ENCODE data around the gene SPATA18.
"Not testable (repeated sequence)": the region's sequence is repeated elsewhere in the genome, so short reads cannot be mapped to it uniquely, and the experiment has no call there.

The SPATA18 gene

DNA sequence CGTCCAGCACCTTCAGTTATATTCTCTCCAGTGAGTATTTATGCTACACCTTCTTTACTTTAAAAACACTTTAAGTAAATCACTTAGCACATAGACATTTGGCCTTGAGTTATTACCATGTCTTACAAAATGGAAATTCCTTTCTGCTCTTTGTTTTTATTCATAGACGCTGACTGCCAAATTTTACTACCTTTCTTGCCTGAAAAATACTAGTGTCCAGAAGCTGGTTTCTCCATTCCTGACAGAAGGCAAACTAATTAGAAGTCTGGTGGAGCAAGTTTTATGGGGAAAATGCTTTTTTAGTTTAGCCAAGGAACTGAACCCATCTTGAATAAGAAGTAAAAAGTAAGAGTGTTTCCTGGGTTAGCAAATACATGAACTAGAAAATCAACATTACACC is 65.5 kb downstream of the SPATA18 start:
- Histone ChIP-seq H3K9me3 (ENCODE audit: severe bottlenecking) (no peaks in the 10 kb centered on the region), H3K27me3 (ENCODE audit: insufficient read depth, low read depth, severe bottlenecking) (peaks cover 37% of the 10 kb centered on the region), H3K36me3 (no peaks in the 10 kb centered on the region), H3K27ac (no peak overlapping the region), H3K4me3 (ENCODE audit: low read depth, low read length) (no peak overlapping the region)
- DNase-seq = no peak
- TF ChIP-seq, protein P1, sequence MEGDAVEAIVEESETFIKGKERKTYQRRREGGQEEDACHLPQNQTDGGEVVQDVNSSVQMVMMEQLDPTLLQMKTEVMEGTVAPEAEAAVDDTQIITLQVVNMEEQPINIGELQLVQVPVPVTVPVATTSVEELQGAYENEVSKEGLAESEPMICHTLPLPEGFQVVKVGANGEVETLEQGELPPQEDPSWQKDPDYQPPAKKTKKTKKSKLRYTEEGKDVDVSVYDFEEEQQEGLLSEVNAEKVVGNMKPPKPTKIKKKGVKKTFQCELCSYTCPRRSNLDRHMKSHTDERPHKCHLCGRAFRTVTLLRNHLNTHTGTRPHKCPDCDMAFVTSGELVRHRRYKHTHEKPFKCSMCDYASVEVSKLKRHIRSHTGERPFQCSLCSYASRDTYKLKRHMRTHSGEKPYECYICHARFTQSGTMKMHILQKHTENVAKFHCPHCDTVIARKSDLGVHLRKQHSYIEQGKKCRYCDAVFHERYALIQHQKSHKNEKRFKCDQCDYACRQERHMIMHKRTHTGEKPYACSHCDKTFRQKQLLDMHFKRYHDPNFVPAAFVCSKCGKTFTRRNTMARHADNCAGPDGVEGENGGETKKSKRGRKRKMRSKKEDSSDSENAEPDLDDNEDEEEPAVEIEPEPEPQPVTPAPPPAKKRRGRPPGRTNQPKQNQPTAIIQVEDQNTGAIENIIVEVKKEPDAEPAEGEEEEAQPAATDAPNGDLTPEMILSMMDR (IDR thresholded peaks at IDR 0.05; ENCODE audit: low read depth, low read length) = no peak

DNA sequence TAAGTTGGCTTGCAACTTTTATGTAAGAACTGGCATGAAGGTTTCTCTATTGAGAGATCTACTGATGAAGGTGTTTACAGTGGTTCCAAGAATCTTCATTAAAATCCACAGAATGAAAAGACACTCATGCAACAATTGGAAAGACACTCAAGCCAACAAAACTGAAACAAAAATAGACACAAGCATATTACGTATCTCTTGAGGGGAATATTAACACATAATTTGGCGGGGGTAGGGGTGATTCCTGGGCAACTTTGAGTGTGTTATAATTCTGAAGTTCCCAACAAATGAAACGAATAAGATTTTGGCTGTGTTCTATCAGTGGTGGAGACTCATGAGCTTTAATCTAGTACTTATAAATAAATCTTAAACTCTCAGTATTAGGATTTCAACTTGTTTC is 75.1 kb downstream of the SPATA18 start:
- Histone ChIP-seq H3K36me3 (no peaks in the 10 kb centered on the region), H3K4me3 (ENCODE audit: low read depth, low read length) (no peak overlapping the region), H3K27ac (no peak overlapping the region), H3K27me3 (ENCODE audit: insufficient read depth, low read depth, severe bottlenecking) (peaks cover 46% of the 10 kb centered on the region), H3K9me3 (ENCODE audit: severe bottlenecking) (peaks cover 5% of the 10 kb centered on the region)
- TF ChIP-seq, protein P1 (IDR thresholded peaks at IDR 0.05; ENCODE audit: low read depth, low read length) = no peak
- DNase-seq = no peak

DNA sequence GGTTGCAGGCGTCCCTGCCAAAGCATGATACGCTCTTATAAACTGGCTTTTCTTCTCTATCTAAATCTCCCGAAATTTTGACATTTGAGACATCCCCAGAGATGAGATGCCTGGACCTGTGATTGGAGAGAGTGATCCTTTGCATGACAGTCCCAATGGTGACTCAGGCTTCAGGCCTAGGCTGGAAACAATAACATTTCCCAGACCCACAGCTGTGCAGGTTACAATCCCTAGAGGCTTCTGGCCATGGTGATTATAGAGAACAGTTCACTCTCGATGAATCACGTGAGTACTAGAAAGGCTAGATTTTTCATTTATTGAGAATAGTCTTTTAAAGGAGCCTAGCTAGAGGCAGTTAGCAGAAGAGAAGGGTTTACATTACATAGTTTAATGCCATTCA is 75.9 kb downstream of the SPATA18 start:
- Histone ChIP-seq H3K27ac (no peak overlapping the region), H3K36me3 (no peaks in the 10 kb centered on the region), H3K27me3 (ENCODE audit: insufficient read depth, low read depth, severe bottlenecking) (peaks cover 52% of the 10 kb centered on the region), H3K9me3 (ENCODE audit: severe bottlenecking) (peaks cover 5% of the 10 kb centered on the region), H3K4me3 (ENCODE audit: low read depth, low read length) (no peak overlapping the region)
- TF ChIP-seq, protein P1 (IDR thresholded peaks at IDR 0.05; ENCODE audit: low read depth, low read length) = no peak
- DNase-seq = no peak

DNA sequence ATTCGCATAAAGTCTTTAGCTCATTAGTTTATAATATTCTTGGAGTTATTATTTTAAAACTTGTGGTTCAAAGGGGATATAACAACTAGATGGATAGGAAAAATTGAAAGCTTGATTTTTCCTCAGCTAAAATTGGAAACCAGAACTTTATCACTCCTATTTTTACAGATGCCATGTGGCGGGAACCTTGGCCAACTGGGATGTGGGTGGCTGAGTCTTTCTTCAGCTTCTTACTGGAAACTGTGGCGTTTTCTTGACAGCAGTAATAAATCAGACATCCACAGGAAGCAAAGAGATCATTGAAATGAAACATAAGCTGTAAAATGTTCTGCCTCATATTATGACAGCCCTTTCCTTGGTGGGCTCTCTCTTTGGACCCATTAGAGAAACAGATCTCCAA is 84.1 kb downstream of the SPATA18 start:
- no peak for DNase-seq
- TF ChIP-seq, protein P1 (IDR thresholded peaks at IDR 0.05; ENCODE audit: low read depth, low read length) = no peak
- H3K27me3 ChIP-seq (ENCODE audit: insufficient read depth, low read depth, severe bottlenecking) = peaks cover 56% of the 10 kb centered on the region
- H3K4me3 ChIP-seq (ENCODE audit: low read depth, low read length) = no peak overlapping the region
- no peaks in the 10 kb centered on the region for H3K36me3 ChIP-seq
- H3K9me3 ChIP-seq (ENCODE audit: severe bottlenecking) = no peaks in the 10 kb centered on the region
- H3K27ac ChIP-seq = no peak overlapping the region

DNA sequence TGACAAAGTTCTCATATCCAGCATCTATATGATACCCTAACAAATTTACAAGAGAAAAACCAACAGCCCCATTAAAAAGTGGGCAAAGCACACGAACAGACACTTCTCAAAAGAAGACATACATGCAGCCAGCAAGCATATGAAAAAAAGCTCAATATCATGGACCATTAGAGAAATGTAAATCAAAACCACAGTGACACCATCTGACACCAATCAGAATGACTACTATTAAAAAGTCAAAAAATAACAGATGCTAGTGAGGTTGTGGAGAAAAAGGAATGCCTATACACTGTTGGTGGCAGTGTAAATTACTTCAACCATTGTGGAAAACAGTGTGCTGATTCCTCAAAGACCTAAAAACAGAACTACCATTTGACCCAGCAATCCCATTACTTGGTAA is 86.0 kb downstream of the SPATA18 start:
- not testable (repeated sequence) for H3K27ac ChIP-seq; H3K36me3 ChIP-seq; H3K4me3 ChIP-seq (ENCODE audit: low read depth, low read length); DNase-seq; H3K9me3 ChIP-seq (ENCODE audit: severe bottlenecking)
- peaks cover 52% of the 10 kb centered on the region for H3K27me3 ChIP-seq (ENCODE audit: insufficient read depth, low read depth, severe bottlenecking)

DNA sequence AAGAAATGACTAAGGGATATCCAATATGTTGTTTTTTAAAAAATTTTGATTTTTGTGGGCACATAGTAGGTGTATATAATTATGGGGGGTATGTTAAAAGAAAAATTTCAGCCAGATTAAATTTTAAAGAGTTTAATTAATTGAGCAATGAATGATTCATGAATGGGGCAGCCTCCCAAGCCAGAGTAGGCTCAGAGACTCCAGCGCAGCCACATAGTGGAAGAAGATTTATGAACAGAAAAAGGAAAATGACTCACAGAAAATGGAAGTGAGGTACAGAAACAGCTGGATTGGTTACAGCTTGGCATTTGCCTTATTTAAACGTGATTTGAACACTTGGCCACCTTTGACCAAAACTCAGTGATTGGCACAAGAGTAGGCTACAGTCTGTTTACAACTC is 91.7 kb downstream of the SPATA18 start:
- TF ChIP-seq, protein P1 (IDR thresholded peaks at IDR 0.05; ENCODE audit: low read depth, low read length) = no peak
- no peak overlapping the region for H3K27ac ChIP-seq
- no peak overlapping the region for H3K4me3 ChIP-seq (ENCODE audit: low read depth, low read length)
- peaks cover 37% of the 10 kb centered on the region for H3K27me3 ChIP-seq (ENCODE audit: insufficient read depth, low read depth, severe bottlenecking)
- H3K9me3 ChIP-seq (ENCODE audit: severe bottlenecking) = no peaks in the 10 kb centered on the region
- H3K36me3 ChIP-seq = no peaks in the 10 kb centered on the region
- DNase-seq = no peak

Measured in WERI-Rb-1 (cell line).